GM18505 (cell line): ENCODE measurements around the gene SUMF2.
"Not testable (repeated sequence)": the region's sequence is repeated elsewhere in the genome, so short reads cannot be mapped to it uniquely, and the experiment has no call there.

Experiments used
- ATAC-seq: cut with Tn5 transposase; IDR thresholded peaks from one replicate; pipeline ENCODE4 v1.9.1; 2021; ENCODE audit not compliant: unreplicated experiment
- POLR2A ChIP-seq: IDR thresholded peaks from 4 replicates; pipeline ENCODE4 v1.6.1; 2011; ENCODE audit warnings: borderline replicate concordance; ENCODE audit not compliant: insufficient read depth, insufficient read length; ENCODE audit errors: extremely low read depth

Gene SUMF2

GRCh38 chr7:56106108-56107073, 42.3 kb downstream of the SUMF2 start, which contains the start of gene CHCHD2:
CHCHD2 (minus strand) TSS chr7:56106476; CDS start chr7:56106413, 63 bp downstream.
- peak; percentile 99 for ATAC-seq

DNA sequence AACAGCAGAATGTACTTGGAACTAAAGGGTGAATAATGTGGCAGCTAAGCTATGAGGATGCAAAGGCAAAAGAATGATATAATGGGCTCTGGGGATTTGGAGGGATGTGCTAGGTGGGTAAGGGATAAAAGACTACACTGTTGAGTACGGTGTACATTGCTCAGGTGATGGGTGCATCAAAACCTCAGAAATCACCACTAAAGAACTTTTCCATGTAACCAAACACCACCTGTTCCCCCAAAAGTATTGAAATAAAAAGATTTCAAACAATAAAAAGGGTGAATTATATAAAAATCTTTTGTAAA, 43.8 kb downstream of the SUMF2 start:
- no peak for ATAC-seq
- TF ChIP-seq POLR2A, result no peak

More at GRCh38 chr7:56106108-56107073, 42.3 kb downstream of the SUMF2 start, which contains the start of gene CHCHD2:
- TF ChIP-seq POLR2A, result peak; percentile 85

GRCh38 chr7:56110611-56111010, 46.5 kb downstream of the SUMF2 start:
- TF ChIP-seq POLR2A, result no peak
- no peak for ATAC-seq

- not testable (repeated sequence) for ATAC-seq
Observed at GRCh38 chr7:56112244-56112643, 48.2 kb downstream of the SUMF2 start.

DNA sequence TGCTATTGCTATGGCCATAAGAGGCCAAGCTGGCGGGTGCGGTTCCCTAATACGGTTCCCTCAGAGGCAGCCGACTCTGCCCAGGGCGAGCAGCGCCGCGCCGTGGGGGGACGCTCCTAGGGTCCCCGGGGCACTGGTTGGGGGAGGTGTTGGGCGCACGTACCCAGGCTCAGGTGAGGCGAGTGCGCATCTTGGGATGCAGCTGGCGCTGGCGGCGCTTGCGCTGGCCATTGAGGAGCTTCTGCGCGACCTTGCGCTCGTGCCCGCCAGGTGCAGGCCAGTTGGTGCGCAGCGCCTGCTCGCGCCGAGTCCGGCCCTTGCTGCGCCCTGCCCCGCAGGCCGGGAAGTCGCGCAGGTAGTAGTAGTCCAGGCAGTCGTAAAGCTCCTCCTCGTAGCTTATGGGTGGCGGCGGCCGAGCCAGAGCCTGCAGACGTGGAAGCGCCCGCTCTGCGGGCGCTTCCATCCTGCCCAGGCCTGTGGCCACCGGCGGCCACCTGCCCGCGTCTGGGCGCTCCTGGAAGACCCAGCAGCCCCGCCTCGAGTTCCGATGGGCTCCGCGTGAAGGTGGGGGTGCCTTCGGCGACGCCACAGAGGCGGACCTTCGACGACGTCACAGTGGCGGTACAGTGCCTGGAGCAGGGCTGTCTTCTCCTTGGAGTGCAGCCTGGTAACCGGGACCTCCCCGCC, 51.9 kb downstream of the SUMF2 start, which contains the start of gene NUPR2:
NUPR2 (minus strand) TSS at position 566 of the 687 bp plus-strand sequence; CDS start at position 463, 103 bp downstream.
- no peak for TF ChIP-seq POLR2A
- no peak for ATAC-seq

- no peak for TF ChIP-seq POLR2A
- ATAC-seq, result no peak
Observed at GRCh38 chr7:56121440-56121839, 57.4 kb downstream of the SUMF2 start.

DNA sequence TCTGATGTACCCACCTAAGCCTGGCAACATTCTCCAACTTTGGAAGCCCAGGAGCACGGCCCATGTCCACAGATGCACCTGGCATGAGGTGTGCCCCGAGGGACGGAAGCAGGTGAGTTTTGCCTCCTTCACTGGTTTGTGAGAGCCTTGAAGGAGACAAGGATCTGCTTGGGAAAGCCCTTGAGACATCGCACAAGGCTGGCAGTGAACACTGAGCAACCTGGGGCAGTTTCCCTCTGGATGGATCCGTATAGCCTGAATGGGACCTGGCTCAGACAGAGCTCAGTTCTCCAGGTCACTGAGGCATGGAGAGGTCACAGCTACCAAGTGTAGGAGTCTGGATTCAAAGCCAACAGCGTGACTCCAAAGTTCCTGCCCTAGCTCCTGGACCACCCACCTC, 60.9 kb downstream of the SUMF2 start:
- no peak for ATAC-seq
- TF ChIP-seq POLR2A, result no peak

GRCh38 chr7:56125831-56126230, 61.7 kb downstream of the SUMF2 start:
- TF ChIP-seq POLR2A, result no peak
- ATAC-seq, result no peak

DNA sequence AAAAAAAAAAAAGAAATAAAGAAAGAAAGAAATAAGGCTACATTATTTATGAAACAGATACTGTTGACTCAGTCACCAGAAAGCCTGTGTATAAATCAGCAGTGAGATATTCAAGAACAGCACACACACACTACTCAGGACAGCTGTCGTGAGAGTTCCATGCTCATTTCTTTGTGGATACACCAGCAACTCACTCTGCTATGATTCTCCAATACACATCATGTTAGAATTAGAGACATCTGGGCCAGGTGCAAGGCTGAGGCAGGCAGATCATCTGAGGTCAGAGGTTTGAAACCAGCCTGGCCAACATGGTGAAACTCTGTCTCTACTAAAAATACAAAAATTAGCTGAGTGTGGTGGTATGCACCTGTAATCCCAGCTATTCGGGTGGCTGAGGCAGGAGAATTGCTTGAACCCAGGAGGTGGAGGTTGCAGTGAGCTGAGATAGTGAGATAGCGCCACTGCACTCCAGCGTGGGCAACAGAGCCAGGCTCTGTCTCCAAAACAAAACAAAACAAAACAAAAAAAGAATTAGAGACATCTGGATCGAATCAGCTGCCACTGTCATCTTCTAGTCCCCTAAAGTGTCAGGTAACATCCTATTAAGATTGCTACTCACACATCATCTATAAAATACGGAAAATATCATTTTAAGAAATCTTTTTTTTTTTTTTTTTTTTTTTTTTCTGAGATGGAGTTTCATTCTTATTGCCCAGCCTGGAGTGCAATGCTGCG, 63.3 kb downstream of the SUMF2 start:
- no peak for TF ChIP-seq POLR2A
- no peak for ATAC-seq
